GM21515 (cell line): ENCODE data around the gene SLC26A11.
"Not testable (repeated sequence)": the region's sequence is repeated elsewhere in the genome, so short reads cannot be mapped to it uniquely, and the experiment has no call there.

Experiments used
- ATAC-seq: cut with Tn5 transposase; IDR thresholded peaks from one replicate; pipeline ENCODE4 v1.9.1; 2021; ENCODE audit not compliant: unreplicated experiment

The SLC26A11 gene

DNA sequence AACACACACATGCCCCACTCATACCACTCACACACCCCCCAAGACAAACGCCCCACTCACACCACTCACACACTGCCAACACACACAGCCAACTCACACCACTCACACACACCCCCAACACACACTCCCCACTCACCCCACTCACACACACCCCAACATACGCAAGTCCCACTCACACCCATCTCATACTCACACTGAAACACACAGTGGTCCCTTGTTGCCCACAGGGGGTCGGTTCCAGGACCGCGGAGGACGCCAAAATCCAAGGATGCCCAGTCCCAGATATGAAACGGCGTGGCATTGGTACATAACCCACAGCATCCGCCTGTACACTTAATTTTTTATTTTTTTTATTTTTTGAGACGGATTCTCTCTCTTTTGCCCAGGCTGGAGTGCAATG, 61.3 kb downstream of the SLC26A11 start:
- no peak for ATAC-seq

DNA sequence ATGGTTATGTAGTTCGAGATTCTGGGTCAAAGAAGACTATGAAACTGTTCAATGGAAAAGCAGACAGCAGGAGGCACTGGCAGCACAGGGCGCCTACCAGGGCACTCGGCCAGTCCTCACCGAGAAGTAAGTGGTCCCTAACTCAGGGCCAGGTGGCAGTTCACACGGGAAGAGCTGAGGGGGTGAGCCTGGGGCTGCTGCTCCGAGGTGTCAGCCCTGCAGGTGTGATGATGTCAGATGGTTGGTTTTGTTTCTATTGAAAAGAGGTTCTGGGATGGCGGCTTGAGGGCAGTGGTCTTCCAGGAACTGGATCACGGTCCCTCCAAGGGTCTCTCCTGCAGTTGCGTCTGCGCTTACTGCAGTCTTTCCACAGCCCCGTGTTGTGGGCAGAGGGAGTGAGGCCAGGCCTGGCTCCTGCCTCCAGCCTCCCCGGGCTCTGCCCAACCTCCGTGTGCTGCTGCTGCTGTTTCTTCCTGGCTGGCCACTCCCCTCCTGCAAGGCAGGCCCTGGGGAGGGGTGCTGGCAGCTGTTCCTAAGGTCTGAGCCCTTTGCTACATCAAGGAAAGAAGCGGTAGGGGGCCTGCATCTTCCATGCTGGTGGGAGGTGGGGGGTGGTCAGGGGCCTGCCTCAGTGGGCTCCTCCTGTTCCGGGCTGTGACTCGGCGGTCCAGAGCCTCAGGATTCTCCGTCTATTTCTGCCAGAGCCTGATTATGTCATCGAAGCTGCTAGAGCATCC, 63.1 kb downstream of the SLC26A11 start:
- ATAC-seq: no peak

DNA sequence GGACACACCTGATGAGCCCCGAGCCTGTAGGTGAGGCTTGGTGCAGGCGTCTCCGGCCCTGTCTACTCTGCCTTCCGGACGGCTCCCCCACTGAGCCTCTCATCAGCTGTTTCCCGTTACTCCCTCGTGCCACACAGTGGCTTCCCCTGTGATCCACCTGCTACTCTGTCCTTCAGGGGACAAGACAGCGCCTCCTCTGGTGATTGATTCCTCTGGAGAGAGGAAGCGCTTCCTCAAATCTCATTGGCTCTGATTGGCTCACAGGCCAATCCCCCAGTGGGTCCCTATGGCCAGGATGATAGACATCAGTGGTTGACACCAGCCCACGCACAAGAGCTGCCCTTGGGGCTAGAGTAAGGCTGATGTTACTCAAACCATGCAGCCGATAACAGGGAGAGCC, 64.4 kb downstream of the SLC26A11 start:
- ATAC-seq: no peak

DNA sequence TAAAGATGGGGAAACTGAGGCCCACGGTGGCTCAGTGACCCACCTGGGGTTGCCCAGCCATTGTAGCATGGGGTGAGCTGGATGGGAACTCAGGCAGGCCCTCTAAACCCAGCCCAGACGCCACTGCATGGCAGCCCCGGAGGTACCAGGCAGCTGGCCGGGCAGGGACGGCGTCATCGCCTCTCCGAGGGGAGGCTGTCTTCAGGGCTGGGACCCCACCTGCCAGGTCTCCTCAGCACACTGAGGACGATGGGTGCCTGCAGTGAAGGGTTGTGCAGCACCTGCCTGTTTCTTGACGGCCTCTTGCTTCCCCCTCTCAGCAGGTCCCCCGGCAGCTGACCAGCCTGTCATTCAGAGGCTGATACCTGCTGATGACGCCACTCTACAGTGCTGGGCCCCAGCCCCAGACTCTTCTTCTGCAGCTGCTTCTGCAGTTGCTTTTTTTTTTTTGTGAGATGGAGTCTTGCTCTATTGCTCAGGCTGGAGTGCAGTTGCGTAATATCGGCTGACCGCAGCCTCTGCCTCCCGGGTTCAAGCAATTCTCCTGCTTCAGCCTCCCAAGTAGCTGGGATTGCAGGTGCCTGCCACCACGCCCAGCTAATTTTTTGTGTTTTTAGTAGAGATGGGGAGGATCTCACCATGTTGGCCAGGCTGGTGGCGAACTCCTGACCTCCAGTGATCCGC, 65.2 kb downstream of the SLC26A11 start:
- ATAC-seq: no peak

DNA sequence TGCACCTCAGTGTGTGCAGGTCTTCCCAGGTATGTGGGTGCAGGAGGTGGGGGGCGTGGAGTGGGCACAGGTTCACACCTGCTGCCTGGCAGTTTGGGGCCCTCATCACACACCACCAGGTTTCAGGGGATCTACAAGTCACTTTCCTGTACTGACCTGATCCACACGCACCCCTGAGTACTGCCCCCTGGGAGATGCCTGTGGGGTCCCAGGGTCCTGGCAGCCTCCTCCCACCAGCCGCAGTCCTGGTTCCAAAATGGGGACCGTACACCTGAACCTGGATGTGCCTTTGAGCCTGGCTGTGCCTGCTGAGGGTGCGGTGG, 66.4 kb downstream of the SLC26A11 start:
- no peak for ATAC-seq

DNA sequence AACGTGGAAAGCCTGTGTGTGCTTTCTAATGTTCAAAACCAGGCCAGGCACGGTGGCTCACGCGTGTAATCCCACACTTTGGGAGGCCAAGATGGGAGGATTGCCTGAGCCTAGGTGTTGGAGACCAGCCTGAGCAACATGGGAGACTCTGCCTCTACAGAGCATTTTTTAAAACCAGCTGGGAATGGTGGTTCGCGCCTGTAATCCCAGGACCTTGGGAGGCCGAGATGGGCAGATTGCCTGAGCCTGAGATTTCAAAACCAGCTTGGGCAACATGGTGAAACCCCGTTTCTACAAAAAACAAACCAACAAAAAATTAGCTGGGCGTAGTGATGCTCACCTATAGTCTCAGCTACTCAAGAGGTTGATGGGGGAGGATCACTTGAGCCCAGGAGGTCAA, 66.8 kb downstream of the SLC26A11 start:
- no peak for ATAC-seq

DNA sequence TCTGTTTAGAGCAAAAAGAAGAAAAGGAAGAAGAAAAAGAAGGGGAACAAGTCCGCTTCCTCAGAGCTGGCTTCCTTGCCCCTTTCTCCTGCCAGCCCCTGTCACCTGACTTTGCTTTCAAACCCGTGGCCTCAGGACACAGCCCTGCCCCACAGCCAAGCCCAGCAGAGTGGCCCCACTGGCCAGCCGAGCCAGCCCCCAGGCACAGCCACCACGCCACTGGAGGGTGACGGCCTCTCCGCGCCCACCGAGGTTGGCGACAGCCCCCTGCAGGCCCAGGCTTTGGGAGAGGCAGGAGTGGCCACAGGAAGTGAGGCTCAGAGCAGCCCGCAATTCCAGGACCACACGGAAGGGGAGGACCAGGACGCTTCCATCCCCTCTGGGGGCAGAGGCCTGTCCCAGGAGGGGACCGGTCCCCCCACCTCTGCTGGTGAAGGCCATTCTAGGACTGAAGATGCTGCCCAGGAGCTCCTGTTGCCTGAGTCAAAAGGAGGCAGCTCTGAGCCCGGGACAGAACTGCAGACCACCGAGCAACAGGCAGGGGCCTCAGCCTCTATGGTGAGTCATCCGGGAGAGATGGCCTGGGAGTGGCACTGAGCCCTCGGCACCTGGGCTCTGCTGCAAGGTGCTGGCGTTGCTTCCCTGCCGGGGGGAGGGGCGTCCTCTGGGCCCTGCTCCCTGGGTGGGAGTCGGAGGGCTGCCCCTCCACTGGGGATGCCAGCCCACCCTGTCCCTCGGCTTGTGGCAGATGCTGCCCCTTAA, 67.8 kb downstream of the SLC26A11 start:
- ATAC-seq: no peak

DNA sequence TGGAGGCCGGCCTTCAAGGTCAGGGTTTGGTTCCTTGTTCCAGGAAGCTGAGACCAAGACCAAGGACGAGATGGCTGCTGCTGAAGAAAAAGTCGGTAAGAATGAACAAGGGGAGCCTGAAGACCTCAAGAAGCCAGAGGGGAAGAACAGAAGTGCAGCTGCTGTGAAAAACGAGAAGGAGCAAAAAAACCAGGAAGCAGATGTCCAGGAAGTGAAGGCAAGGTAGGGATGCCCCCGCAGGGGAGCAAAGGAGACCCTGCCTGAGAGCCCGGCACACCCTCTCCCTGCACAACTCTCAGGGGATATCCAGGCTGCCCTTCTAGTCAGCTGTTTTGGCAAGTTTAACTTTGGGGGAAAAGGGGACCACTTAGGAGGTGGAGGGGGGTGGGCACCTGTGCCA, 69.4 kb downstream of the SLC26A11 start:
- ATAC-seq: no peak

DNA sequence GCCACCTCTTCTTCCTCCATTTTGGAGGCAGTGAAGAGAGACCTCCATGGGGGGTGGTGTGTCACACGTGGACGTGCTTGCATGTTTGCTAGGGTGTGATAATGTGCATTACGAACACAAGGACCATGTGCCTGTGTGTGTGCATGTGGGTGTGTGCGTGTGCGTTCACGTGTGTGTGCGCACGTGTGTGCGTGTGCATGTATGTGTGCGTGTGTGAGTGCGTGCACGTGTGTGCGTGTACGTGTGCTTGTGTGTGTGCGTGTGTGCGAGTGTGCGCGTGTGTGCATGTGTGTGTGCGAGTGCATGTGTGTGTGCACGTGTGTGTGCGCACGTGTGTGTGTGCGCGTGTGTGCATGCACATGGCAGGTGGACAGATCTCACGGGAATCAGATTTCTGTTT, 69.9 kb downstream of the SLC26A11 start:
- no peak for ATAC-seq

DNA sequence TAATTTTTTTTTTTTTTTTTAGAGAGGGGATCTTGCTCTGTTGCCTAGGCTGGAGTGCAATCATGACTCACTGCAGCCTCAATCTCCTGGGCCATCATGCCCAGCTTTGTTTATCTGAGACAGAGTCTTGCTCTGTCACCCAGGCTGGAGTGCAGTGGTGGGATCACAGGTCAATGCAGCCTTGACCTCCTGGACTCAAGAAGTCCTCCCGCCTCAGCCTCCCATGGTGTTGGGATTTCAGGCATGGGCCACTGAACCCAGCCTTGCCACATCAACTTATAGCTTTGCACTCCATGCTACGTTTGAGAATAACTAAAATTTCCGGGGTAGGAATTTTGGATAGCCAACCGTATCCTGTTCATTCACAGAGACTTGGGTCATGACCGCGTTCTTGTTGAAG, 71.0 kb downstream of the SLC26A11 start:
- ATAC-seq: no peak

DNA sequence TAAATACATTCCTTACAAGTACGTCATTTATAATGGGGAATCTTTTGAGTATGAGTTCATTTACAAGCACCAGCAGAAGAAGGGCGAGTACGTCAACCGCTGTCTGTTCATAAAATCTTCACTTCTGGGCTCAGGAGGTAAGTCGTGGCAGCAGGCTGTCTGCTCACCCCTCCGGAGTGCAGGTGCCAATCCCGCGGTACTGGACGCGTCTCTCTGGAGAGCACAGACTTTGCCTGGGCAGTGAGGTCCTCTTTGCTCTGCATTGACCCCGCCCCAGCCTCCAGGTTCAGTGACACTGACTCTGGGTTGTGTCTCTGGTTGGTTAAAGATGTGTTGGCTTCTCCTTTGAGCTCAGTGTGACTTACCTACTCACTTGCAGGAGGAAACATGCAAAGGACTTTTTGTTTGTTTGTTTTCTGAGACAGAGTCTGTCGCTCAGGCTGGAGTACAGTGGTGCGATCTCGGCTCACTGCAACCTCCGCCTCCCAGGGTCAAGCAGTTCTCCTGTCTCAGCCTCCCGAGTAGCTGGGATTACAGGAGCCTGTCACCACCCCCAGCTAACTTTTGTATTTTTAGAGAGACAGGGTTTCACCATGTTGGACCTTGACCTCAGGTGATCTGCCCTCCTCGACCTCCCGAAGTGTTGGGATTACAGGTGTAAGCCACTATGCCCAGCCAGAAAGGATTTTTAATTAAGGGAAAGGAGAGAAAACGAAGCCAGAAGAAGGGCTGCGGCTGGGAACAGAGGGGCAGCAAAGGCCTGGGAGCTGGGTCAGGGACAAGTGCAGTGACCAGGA, 71.7 kb downstream of the SLC26A11 start:
- ATAC-seq: no peak

DNA sequence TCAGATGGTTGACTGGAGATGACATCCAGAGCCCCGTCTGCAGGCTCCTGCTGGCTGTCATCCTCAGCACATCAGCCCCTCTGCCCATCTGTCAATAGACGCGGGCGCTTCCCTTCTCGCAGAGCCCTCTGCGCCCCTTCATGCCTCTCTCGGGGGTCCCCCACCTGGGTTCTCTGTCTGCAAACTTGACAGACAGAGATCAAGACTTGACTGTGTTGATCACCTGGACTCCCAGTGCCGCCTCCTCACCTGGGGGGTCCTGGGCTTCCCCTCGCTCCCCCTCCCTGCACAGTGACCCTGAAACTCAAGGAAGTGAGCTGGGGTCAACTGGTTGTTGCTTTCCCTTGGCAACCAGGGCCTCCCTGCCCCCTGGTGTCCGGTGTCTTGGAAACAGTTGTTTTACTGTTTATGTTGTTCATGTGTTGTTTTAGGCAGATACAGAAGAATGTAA, 72.3 kb downstream of the SLC26A11 start:
- no peak for ATAC-seq

DNA sequence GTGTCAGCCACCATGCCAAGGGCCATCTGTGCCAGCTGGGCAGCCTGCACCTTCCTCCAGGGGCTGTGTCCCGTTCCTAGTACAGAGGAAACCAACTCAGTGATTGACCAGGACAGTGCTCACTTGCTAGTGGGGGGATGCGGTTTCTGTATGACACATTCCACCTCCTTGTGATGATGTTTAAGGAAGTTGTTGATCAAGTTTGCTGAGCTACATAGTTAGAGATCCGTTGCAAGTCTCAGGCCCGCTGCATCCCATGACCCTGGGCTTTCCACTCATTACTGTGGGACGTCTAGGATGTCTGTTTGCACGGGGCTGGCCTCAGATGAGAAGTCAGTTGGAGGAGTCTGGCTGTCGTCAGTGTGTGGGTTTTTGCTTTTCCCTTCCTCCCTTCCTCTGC, 74.0 kb downstream of the SLC26A11 start:
- ATAC-seq: no peak

DNA sequence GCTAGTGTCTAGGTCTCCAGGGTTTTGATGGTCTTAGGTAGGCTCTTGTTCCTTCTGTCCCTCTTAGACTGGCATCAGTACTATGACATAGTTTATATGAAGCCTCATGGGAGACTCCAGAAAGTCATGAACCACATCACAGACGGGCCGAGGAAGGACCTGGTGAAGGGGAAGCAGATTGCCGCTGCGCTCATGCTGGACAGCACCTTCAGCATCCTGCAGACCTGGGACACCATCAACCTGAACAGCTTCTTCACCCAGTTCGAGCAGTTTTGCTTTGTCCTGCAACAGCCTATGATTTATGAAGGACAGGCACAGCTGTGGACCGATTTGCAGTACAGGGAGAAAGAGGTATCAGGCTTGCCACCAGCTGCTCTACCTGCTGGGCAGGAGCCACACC, 74.4 kb downstream of the SLC26A11 start:
- ATAC-seq: no peak

DNA sequence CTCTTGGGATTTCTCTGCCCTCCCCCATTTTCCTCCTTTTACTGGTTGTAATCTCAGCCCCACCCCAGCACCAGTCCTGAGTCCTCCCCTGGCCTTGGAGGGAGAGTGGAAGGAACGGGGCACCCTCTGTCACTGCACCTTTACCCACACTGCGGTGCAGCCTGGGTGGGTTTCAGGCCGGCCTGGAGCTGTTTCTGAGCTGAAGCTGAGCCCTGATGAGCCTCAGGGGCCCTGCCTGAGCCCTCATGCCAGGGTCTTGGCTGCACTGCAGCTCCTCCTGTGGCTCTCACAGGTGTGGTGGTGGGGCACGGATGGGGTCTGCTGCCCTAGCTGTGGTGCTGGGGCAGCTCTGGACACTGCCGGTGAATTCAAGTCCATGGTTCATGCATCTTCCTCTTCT, 74.9 kb downstream of the SLC26A11 start:
- no peak for ATAC-seq

DNA sequence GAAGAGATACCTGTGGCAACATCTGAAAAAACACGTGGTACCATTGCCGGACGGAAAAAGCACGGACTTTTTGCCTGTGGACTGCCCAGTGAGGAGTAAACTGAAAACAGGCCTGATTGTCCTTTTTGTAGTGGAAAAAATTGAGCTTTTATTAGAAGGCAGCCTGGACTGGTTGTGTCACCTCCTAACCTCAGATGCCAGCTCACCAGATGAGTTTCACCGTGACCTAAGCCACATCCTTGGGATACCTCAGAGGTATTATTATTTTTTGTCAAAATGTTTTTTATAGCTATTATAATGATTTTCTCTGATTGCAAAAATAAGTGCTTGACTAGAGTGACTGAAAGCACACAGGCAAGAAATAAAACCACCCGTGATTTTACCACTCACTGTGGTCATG, 75.3 kb downstream of the SLC26A11 start:
- ATAC-seq: no peak

DNA sequence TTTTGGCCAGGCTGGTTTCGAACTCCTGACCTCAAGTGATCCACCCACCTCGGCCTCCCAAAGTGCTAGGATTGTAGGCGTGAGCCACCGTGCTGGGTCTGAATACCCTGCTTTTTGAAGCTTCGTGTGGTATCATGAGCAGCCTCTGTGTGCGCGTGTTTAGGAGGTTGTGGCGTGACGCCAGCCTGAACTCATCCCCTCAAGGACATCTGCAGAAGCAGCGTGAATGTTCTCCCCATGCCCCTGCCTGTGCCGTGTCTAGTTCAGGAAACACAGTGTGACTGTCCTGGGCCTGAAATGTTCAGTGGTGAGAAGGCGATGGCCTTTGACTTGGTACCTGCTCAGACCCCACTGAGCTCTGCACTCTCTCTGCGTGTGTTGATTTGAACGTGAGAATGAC, 76.0 kb downstream of the SLC26A11 start:
- ATAC-seq: no peak

DNA sequence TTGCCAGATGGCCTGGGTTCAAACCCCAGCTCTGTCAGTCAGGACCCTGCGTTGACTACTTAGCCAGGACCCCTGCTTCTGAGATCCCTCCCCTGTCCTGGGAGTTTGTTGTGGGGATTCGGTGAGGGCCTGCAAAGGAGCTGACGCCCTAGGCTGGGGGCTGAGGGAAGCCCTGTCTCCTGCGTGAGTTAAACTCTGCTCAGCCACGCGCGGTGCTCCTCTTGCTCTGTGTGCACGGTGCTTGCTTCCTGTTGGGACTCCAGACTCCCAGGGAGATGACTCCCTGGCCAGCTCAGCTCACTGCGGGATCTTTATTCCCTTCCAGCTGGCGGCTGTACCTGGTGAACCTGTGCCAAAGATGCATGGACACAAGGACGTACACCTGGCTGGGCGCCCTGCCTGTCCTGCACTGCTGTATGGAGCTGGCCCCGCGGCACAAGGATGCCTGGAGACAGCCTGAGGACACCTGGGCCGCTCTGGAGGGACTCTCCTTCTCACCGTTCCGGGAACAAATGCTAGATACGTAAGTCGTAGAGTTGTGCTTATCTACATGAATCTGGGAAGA, 77.9 kb downstream of the SLC26A11 start:
- no peak for ATAC-seq

DNA sequence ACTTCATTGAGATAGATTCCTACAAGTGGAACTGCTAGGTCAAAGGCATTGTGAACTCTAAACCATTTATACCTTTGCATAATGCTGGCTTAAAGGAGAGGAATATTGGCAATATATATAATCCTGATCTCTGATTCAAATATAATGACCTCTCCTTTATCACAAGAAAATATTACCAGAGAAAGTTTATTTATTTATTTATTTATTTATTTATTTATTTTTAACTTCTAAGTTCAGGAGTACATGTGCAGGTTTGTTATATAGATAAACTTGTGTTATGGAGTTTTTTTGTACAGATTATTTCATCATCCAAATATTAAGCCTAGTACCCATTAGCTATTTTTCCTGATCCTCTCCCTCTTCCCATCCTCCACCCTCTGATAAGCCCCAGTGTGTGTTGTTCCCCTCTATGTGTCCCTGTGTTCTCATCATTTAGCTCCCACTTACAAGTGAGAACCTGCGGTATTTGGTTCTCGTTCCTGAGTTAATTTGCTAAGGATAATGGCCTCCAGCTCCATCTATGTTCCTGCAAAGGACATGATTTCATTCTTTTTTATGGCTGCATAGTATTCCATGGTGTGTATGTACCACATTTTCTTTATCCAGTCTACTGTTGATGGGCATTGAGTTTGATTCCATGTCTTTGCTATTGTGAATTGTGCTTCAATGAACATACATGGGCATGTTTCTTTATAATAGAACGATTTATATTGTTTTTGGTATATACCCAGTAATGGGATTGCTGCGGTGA, 79.3 kb downstream of the SLC26A11 start:
- ATAC-seq: not testable (repeated sequence)

DNA sequence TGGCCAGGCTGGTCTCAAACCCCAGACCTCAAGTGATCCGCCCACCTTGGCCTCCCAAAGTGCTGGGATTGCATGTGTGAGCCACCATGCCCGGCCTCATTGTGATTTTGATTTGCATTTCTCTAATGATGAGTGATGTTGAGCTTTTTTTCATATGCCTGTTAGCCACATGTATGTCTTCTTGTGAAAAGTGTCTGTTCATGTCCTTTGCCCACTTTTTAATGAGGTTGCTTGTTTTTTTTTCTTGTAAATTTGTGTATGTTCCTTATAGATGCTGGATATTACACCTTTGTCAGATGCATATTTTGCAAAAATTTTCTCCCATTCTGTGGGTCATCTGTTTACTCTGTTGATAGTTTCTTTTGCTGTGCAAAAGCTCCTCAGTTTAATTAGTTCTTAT, 80.5 kb downstream of the SLC26A11 start:
- not testable (repeated sequence) for ATAC-seq
